Activated CD4-positive, alpha-beta T cell treated with anti-CD3 and anti-CD28 coated beads, Interleukin-2, amount 10 ng/mL, durations not matched to agents 7 days and 5 days (primary cell): ENCODE results near the gene NGEF. TPM values are rescaled to one million over a fixed set of nuclear protein-coding genes. Genes with fewer than 3 reads are reported as not detected.

Experiments
- CTCF ChIA-PET: fragments of 350-600 bp; sonication (Branson Sonifier 250); formaldehyde crosslinking; loops from one replicate; lab custom pipeline; 2021; ENCODE audit warnings: antibody characterized with exemption; lab: Charles Lee
- POLR2A ChIA-PET: fragments of 350-600 bp; sonication (Branson Sonifier 250); formaldehyde crosslinking; loops from one replicate; lab custom pipeline; 2021; ENCODE audit warnings: antibody characterized with exemption; lab: Charles Lee
- DNase-seq: peaks from one replicate; pipeline ENCODE4 v3.0.0-alpha.2; 2020
- H3K27ac Mint-ChIP-seq: one replicate; pipeline ENCODE4 v1.8.0; 2021; ENCODE audit warnings: mild to moderate bottlenecking, moderate library complexity, mixed read lengths
- H3K27me3 Mint-ChIP-seq: one replicate; pipeline ENCODE4 v1.8.0; 2021; ENCODE audit warnings: mixed read lengths
- H3K36me3 Mint-ChIP-seq: one replicate; pipeline ENCODE4 v1.8.0; 2021; ENCODE audit warnings: low read depth, mixed read lengths
- H3K4me1 Mint-ChIP-seq: one replicate; pipeline ENCODE4 v1.8.0; 2021; ENCODE audit warnings: mixed read lengths
- H3K4me3 Mint-ChIP-seq: one replicate; pipeline ENCODE4 v1.8.0; 2021; ENCODE audit warnings: mild to moderate bottlenecking, moderate library complexity, mixed read lengths
- H3K9me3 Mint-ChIP-seq: one replicate; pipeline ENCODE4 v1.8.0; 2021; ENCODE audit warnings: mixed read lengths
- total RNA-seq, 2 experiments: library from RNA; stranded (reverse); gene quantifications; one replicate each; pipeline ENCODE4 v1.2.3, GENCODE V29; 2021

Gene NGEF
- total RNA-seq, 2 experiments from 2014 or later = not detected

- Mint-ChIP-seq H3K4me3 (no peak overlapping the region), H3K27ac (no peak overlapping the region), H3K4me1 (peaks cover 7% of the 10 kb centered on the region), H3K9me3 (no peaks in the 10 kb centered on the region), H3K27me3 (peaks cover 15% of the 10 kb centered on the region), H3K36me3 (no peaks in the 10 kb centered on the region)
- POLR2A ChIA-PET = no interaction called here
- CTCF ChIA-PET = interaction anchor here (1.0 kb wide), 1 partner anchor 570 kb away, joined by 3 read pairs; no protein-coding TSS in a partner anchor
- DNase-seq = no peak
These were observed 139.7 kb downstream of the NGEF start for GRCh38 chr2:232873292-232873908.

DNA sequence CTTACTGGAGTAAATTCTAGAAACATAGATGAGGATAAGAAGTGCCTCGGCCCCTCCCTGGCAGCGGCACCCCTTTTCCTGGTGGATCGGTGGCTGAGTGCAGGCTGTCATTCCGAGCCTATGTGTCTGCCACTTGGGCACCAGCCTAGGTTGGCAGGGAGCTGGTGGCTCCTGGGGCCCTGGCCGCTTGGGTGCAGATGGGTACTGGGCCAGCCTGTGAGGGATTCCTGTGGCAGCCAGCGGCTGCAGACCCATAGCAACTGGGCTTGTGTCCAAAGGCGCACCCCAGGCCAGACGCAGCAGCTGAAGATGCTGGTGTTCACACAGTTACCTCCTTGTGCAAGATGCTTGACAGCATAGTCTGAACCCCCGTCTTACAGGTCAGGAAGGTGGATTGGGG, 140.2 kb downstream of the NGEF start:
- DNase-seq = no peak
- ChIA-PET CTCF (interaction anchor here (1.0 kb wide), 1 partner anchor 571 kb away, joined by 3 read pairs; no protein-coding TSS in a partner anchor), POLR2A (no interaction called here)

GRCh38 chr2:232871835-232872736, 141.0 kb downstream of the NGEF start:
- H3K4me3 Mint-ChIP-seq = no peak overlapping the region
- ChIA-PET POLR2A (no interaction called here), CTCF (no interaction called here)
- DNase-seq = no peak
- H3K27ac Mint-ChIP-seq = no peak overlapping the region
- H3K27me3 Mint-ChIP-seq = peaks cover 10% of the 10 kb centered on the region
- no peaks in the 10 kb centered on the region for H3K9me3 Mint-ChIP-seq
- peaks cover 7% of the 10 kb centered on the region for H3K4me1 Mint-ChIP-seq
- H3K36me3 Mint-ChIP-seq = no peaks in the 10 kb centered on the region

More for the DNA sequence above, 140.2 kb downstream of the NGEF start:
- Mint-ChIP-seq H3K9me3 (no peaks in the 10 kb centered on the region), H3K27me3 (peaks cover 15% of the 10 kb centered on the region), H3K36me3 (no peaks in the 10 kb centered on the region), H3K4me1 (peaks cover 7% of the 10 kb centered on the region), H3K4me3 (no peak overlapping the region), H3K27ac (no peak overlapping the region)

DNA sequence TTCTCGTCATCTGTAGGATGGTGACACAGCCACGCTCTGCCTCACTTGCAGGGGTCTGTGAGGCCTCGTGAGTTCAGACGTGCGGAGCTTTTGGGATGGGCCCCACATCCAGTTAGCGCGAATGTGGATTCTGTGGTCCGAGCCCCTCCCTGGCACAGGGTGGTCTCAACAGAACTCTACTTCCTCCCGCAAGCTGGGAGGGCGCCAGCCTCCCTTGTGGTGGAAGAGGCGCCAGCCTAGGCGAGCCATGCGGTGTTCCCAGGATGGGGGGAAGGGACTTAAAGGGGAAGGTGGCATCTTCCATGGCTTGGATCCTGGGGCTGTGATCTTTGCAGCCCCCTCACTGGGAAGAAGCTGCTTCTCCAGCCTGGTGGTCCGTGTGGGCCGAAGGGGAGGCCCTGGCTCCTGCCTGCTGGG, 141.6 kb downstream of the NGEF start:
- no peak for DNase-seq
- ChIA-PET POLR2A (no interaction called here), CTCF (no interaction called here)
- Mint-ChIP-seq H3K36me3 (no peaks in the 10 kb centered on the region), H3K4me3 (no peak overlapping the region), H3K4me1 (peaks cover 7% of the 10 kb centered on the region), H3K27ac (no peak overlapping the region), H3K27me3 (peaks cover 10% of the 10 kb centered on the region), H3K9me3 (no peaks in the 10 kb centered on the region)

- peaks cover 8% of the 10 kb centered on the region for H3K27me3 Mint-ChIP-seq
- POLR2A ChIA-PET = no interaction called here
- no peaks in the 10 kb centered on the region for H3K36me3 Mint-ChIP-seq
- DNase-seq = no peak
- H3K4me1 Mint-ChIP-seq = peaks cover 7% of the 10 kb centered on the region
- CTCF ChIA-PET = no interaction called here
- no peaks in the 10 kb centered on the region for H3K9me3 Mint-ChIP-seq
- H3K27ac Mint-ChIP-seq = no peak overlapping the region
- no peak overlapping the region for H3K4me3 Mint-ChIP-seq
These were observed 142.2 kb downstream of the NGEF start for GRCh38 chr2:232870766-232871371.

DNA sequence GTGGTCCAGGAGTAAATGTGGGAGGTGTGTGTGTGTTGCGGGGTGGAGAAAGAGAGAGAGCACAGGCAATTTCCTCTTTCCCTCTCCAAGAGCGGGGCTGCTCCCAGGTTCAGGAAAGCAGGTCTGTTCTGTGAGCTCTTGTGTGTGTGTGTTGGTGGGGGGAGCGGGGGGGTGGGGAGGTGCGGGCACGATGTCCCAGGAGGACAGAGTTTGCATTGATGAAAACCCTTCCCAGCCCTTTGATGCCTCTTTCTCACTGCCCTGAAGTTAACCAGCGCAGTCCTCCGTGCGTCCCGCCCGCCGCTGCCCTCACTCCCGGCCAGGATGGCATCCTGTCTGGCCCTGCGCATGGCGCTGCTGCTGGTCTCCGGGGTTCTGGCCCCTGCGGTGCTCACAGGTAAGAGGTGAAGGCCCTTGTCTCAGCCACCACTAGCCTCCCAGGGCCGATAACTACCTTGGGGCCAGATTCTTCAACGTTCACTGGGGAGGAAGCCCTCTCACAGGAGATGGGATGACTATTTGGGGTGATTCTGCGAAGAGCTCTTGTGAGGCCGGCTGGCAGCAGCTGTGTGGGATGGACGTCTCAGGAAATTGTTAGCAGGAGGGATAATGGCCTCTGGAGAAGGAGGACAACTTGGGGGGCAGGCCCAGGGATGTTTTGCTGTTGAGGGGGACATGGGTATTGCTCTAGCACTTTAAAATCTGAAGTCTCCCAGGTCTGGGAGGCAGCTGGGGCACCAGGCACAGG, 142.9 kb downstream of the NGEF start, which contains the start of gene SNORC:
SNORC (plus strand) TSS at position 247 of the 748 bp plus-strand sequence; CDS start at position 325, 78 bp downstream.
- ChIA-PET CTCF (no interaction called here), POLR2A (no interaction called here)
- H3K4me1 Mint-ChIP-seq = peaks cover 2% of the 10 kb centered on the region
- no peaks in the 10 kb centered on the region for H3K9me3 Mint-ChIP-seq
- H3K4me3 Mint-ChIP-seq = no peak within 1 kb of the TSS
- DNase-seq = no peak
- peaks cover 2% of the 10 kb centered on the region for H3K27me3 Mint-ChIP-seq
- peak within 1 kb of the TSS; percentile 4 for H3K27ac Mint-ChIP-seq
- H3K36me3 Mint-ChIP-seq = no peaks in the 10 kb centered on the region

DNA sequence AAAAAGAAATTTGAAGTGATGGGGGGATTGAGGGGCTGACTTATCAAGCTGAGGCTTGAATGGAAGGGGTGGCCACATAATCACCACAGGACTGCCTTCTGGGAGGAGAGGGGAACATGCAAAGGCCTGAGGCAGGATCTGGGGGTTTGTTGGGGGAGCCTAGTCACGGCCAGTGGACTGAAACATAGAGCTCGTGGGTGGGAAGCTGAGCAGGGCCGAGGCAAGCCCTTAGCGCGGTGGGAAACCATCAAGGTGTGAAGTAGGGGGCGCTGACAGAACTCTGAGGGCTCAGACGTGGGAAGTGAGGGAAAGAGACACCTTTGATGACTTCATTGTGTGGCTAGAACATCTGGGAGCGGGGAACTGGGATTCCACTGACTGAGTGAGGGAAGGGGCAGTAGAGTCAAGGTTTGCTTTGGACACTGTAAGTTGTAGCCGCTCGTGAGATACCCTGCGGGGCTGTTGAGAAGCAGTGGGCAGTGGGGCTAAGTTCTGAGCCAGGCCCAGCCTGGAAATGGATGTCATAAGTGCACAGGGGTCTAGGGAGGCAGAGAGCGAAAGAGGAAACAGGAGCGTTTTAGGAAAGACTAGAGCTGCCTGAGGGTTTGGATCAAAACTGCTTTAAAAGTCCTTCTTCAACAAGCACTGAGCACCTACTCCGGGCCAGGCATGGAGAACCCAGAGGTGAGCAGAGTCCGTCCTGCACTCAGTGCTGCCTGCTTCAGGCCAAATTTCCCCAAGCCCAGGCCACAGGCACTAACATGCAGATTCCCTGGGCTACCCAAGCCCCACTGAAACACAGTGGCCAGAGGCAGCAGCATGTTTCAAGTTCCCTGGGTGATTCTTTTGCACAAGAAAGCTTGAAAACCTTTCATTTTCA, 143.7 kb downstream of the NGEF start:
- no peak overlapping the region for H3K4me3 Mint-ChIP-seq
- no peak for DNase-seq
- peak overlapping the region; percentile 4 for H3K27ac Mint-ChIP-seq
- H3K36me3 Mint-ChIP-seq = no peaks in the 10 kb centered on the region
- no peaks in the 10 kb centered on the region for H3K27me3 Mint-ChIP-seq
- ChIA-PET CTCF (interaction anchor here (0.5 kb wide), 1 partner anchor 140 kb away, joined by 3 read pairs; no protein-coding TSS in a partner anchor), POLR2A (no interaction called here)
- H3K9me3 Mint-ChIP-seq = no peaks in the 10 kb centered on the region
- H3K4me1 Mint-ChIP-seq = peaks cover 2% of the 10 kb centered on the region

- POLR2A ChIA-PET = no interaction called here
- CTCF ChIA-PET = no interaction called here
- H3K36me3 Mint-ChIP-seq = no peaks in the 10 kb centered on the region
These were observed 147.0 kb downstream of the NGEF start for GRCh38 chr2:232866104-232866503.

GRCh38 chr2:232865165-232865564, 147.9 kb downstream of the NGEF start:
- no peaks in the 10 kb centered on the region for H3K9me3 Mint-ChIP-seq
- no peaks in the 10 kb centered on the region for H3K4me1 Mint-ChIP-seq
- no peaks in the 10 kb centered on the region for H3K27me3 Mint-ChIP-seq
- no peak overlapping the region for H3K4me3 Mint-ChIP-seq
- no peaks in the 10 kb centered on the region for H3K36me3 Mint-ChIP-seq
- DNase-seq = no peak
- POLR2A ChIA-PET = no interaction called here
- CTCF ChIA-PET = interaction anchor here (0.7 kb wide), 1 partner anchor 27 kb away, joined by 3 read pairs; no protein-coding TSS in a partner anchor
- H3K27ac Mint-ChIP-seq = no peak overlapping the region

More at GRCh38 chr2:232866104-232866503, 147.0 kb downstream of the NGEF start:
- H3K9me3 Mint-ChIP-seq = no peaks in the 10 kb centered on the region
- H3K27me3 Mint-ChIP-seq = no peaks in the 10 kb centered on the region
- no peaks in the 10 kb centered on the region for H3K4me1 Mint-ChIP-seq
- no peak for DNase-seq
- H3K4me3 Mint-ChIP-seq = no peak overlapping the region
- H3K27ac Mint-ChIP-seq = no peak overlapping the region

- H3K36me3 Mint-ChIP-seq = peaks cover 5% of the 10 kb centered on the region
- ChIA-PET CTCF (interaction anchor here (0.6 kb wide), 1 partner anchor 165 kb away, joined by 3 read pairs; no protein-coding TSS in a partner anchor), POLR2A (no interaction called here)
- H3K9me3 Mint-ChIP-seq = no peaks in the 10 kb centered on the region
- H3K27ac Mint-ChIP-seq = no peak overlapping the region
- no peak for DNase-seq
- no peaks in the 10 kb centered on the region for H3K27me3 Mint-ChIP-seq
- H3K4me1 Mint-ChIP-seq = no peaks in the 10 kb centered on the region
- H3K4me3 Mint-ChIP-seq = no peak overlapping the region
These were observed 149.1 kb downstream of the NGEF start for GRCh38 chr2:232863996-232864395.

DNA sequence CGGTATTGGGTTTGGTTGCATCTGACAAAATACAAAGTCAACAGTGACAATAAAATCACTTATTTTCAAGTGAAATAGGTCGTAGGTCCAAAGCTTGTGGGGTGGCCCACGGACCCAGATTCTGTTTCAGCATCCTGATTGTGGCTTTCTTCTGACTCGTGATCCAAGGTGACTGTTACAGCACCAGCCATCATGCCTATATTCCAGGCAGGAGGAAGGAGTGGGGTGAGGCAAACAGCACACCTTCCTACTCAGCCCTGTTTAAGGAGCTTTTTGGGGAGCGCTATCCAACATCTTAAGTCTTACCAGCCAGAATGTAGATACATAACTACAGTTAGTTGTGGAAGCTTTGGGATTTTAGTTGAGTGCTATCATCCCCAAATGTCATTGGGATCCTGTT, 151.7 kb downstream of the NGEF start:
- peaks cover 28% of the 10 kb centered on the region for H3K36me3 Mint-ChIP-seq
- no peak overlapping the region for H3K27ac Mint-ChIP-seq
- no peaks in the 10 kb centered on the region for H3K9me3 Mint-ChIP-seq
- POLR2A ChIA-PET = no interaction called here
- CTCF ChIA-PET = no interaction called here
- H3K27me3 Mint-ChIP-seq = no peaks in the 10 kb centered on the region
- no peaks in the 10 kb centered on the region for H3K4me1 Mint-ChIP-seq
- no peak overlapping the region for H3K4me3 Mint-ChIP-seq
- no peak for DNase-seq
